ENCODE results near the gene TAB3. TPM values are rescaled to one million over a fixed set of nuclear protein-coding genes. Genes with fewer than 3 reads are reported as not detected.

Gene TAB3
- polyA plus RNA-seq, 1 experiment, result 8.6 TPM

GRCh38 chrX:30870572-30870971, 18.5 kb downstream of the TAB3 start:
- POLR2A ChIA-PET, result no interaction called here
- Histone ChIP-seq H3K4me3 (ENCODE audit: low read depth, low read length) (no peak overlapping the region), H3K27me3 (ENCODE audit: control insufficient read depth, insufficient read depth, low read length) (no peaks in the 10 kb centered on the region), H3K36me3 (ENCODE audit: control insufficient read depth, insufficient read depth, low read length) (no peaks in the 10 kb centered on the region)
- no peak for DNase-seq (ENCODE audit: low read depth)
- TF ChIP-seq CTCF (IDR thresholded peaks at IDR 0.05; ENCODE audit: insufficient read depth, low read depth, low read length), result no peak
- CTCF ChIA-PET, result no interaction called here

GRCh38 chrX:30865612-30866011, 23.4 kb downstream of the TAB3 start:
- Histone ChIP-seq H3K27me3 (ENCODE audit: control insufficient read depth, insufficient read depth, low read length) (no peaks in the 10 kb centered on the region), H3K36me3 (ENCODE audit: control insufficient read depth, insufficient read depth, low read length) (no peaks in the 10 kb centered on the region), H3K4me3 (ENCODE audit: low read depth, low read length) (no peak overlapping the region)
- ChIA-PET CTCF (no interaction called here), POLR2A (no interaction called here)
- no peak for TF ChIP-seq CTCF (IDR thresholded peaks at IDR 0.05; ENCODE audit: insufficient read depth, low read depth, low read length)
- DNase-seq (ENCODE audit: low read depth), result no peak

GRCh38 chrX:30865015-30865414, 24.0 kb downstream of the TAB3 start:
- DNase-seq (ENCODE audit: low read depth), result no peak
- ChIA-PET POLR2A (no interaction called here), CTCF (no interaction called here)
- no peak for TF ChIP-seq CTCF (IDR thresholded peaks at IDR 0.05; ENCODE audit: insufficient read depth, low read depth, low read length)
- Histone ChIP-seq H3K36me3 (ENCODE audit: control insufficient read depth, insufficient read depth, low read length) (no peaks in the 10 kb centered on the region), H3K27me3 (ENCODE audit: control insufficient read depth, insufficient read depth, low read length) (no peaks in the 10 kb centered on the region), H3K4me3 (ENCODE audit: low read depth, low read length) (no peak overlapping the region)

GRCh38 chrX:30864383-30864785, 24.7 kb downstream of the TAB3 start:
- no peak for TF ChIP-seq CTCF (IDR thresholded peaks at IDR 0.05; ENCODE audit: insufficient read depth, low read depth, low read length)
- Histone ChIP-seq H3K27me3 (ENCODE audit: control insufficient read depth, insufficient read depth, low read length) (no peaks in the 10 kb centered on the region), H3K36me3 (ENCODE audit: control insufficient read depth, insufficient read depth, low read length) (no peaks in the 10 kb centered on the region), H3K4me3 (ENCODE audit: low read depth, low read length) (no peak overlapping the region)
- ChIA-PET POLR2A (no interaction called here), CTCF (no interaction called here)
- no peak for DNase-seq (ENCODE audit: low read depth)

GRCh38 chrX:30863974-30864373, 25.1 kb downstream of the TAB3 start:
- no peaks in the 10 kb centered on the region for H3K27me3 ChIP-seq (ENCODE audit: control insufficient read depth, insufficient read depth, low read length)
- no peak for TF ChIP-seq CTCF (IDR thresholded peaks at IDR 0.05; ENCODE audit: insufficient read depth, low read depth, low read length)
- H3K36me3 ChIP-seq (ENCODE audit: control insufficient read depth, insufficient read depth, low read length), result no peaks in the 10 kb centered on the region
- POLR2A ChIA-PET, result no interaction called here
- H3K4me3 ChIP-seq (ENCODE audit: low read depth, low read length), result no peak overlapping the region
- CTCF ChIA-PET, result no interaction called here
- no peak for DNase-seq (ENCODE audit: low read depth)
